HG02973 (cell line): ENCODE measurements around the gene GIPC2.
A peak's percentile ranks its signal among the peaks of the same experiment; 100 is the strongest.

ENCODE experiments used
- ATAC-seq: cut with Tn5 transposase; IDR thresholded peaks from one replicate; pipeline ENCODE4 v1.9.1; 2021; ENCODE audit warnings: moderate library complexity; ENCODE audit not compliant: unreplicated experiment

Gene GIPC2

GRCh38 chr1:78141531-78142231 lies 95.9 kb downstream of the GIPC2 start:
- ATAC-seq = peak; percentile 43

GRCh38 chr1:78142736-78143135 lies 97.0 kb downstream of the GIPC2 start:
- peak; percentile 19 for ATAC-seq

GRCh38 chr1:78143152-78143551 lies 97.4 kb downstream of the GIPC2 start:
- peak; percentile 84 for ATAC-seq

DNA sequence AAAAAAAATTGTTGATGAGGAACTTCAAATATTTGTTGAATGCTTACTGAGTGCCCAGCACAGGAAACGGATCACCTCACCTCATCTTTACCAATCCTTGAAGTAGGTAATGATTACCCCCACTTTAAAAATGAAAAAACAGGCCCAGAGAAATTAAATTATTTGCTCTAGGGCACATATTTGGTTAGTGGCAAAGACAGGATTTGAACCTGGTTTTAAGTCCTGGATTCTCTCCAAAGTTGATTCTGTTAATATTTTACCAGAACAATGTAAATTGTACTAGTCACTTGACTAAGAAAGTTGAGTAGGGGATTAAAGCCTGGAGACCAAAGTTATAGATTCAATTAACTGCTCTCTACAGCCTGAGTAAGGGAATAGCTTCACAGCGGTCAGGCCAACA lies 97.9 kb downstream of the GIPC2 start:
- no peak for ATAC-seq

DNA sequence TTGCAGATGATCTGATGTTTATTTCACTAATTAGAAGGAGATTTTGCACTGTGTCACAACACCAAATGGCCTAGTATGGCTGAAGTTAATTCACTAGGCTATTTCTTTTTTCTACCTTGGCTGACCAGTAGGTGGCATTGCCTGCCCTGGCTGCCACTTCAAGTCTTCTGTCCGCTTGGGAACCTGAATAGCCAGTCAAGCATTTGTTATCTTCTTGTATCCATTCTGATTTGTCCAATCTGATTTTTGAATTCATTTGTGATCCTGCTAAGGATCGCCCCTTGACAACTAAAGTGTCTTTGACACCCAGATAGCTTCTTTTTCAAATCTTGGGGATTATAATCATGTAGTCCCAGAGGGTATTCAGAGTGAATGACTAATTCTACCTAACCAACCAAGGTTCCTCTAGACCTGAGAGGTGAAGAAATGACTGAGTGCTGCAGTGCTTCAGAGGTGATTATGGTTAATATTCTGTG lies 99.4 kb downstream of the GIPC2 start:
- ATAC-seq = peak; percentile 64

GRCh38 chr1:78146205-78146771 lies 100.5 kb downstream of the GIPC2 start:
- ATAC-seq = no peak

DNA sequence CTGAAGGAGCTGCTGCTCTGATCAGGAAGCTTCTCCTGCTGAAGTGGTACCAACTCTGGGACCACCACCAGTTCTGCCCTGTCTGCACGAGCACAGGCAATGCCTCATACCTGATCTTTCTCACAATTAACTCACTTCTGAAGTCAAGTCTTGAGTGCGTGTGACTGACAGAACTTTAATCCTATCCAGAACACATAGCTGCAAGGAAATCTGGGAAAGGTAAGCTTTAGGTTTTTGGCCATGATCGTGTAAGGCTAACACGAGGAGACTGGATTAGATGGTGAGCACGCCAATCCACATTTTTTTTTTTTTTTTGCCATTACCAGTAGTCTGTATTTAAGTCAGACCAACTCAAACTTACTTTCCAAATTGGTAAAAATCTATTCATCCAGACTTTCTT lies 101.3 kb downstream of the GIPC2 start:
- no peak for ATAC-seq

- ATAC-seq = no peak
These were observed 107.4 kb downstream of the GIPC2 start for GRCh38 chr1:78153092-78153736.

- ATAC-seq = no peak
These were observed 109.4 kb downstream of the GIPC2 start for GRCh38 chr1:78155121-78155520.

GRCh38 chr1:78156805-78157521 lies 111.2 kb downstream of the GIPC2 start:
- no peak for ATAC-seq

DNA sequence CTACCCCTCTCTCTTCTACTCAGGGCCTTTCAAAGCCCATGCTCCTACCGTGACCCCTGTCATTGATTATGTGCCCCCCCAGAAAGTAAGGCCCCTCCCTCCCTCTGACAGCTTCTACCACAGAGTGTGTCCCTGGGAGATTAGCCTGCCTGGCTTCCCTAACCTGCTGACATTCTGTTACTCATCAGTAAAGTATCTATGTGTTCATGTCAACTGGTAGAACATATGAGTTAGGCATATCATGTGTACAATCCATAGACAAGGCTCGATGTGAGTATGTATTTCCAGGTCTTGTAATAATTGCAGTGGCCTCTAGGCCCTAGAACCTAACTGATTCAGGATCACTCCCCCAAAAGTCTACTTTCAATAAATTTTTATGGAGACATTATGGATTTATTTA lies 120.0 kb downstream of the GIPC2 start:
- no peak for ATAC-seq

GRCh38 chr1:78168306-78168705 lies 122.5 kb downstream of the GIPC2 start:
- ATAC-seq = no peak

DNA sequence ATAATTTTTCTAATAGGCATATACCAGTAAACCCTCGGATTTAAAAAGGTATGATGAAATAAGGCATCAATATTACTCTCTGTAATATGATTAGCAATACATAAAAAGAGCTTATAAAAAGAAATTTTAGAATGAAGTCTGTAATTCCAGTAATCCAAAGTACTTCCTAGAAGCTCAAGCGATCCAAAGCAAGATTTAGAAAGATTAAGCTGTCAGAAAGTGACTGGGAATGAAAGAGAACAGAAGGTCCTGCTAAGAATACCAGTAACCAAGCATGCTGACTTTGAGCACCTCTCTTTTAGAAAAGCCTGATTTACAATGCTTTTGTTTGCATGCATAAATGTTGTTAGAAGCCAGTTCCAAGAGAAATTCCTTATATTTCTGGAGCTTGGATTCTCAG lies 125.1 kb downstream of the GIPC2 start:
- ATAC-seq = no peak

- no peak for ATAC-seq
These were observed 126.2 kb downstream of the GIPC2 start for GRCh38 chr1:78171736-78172590.

DNA sequence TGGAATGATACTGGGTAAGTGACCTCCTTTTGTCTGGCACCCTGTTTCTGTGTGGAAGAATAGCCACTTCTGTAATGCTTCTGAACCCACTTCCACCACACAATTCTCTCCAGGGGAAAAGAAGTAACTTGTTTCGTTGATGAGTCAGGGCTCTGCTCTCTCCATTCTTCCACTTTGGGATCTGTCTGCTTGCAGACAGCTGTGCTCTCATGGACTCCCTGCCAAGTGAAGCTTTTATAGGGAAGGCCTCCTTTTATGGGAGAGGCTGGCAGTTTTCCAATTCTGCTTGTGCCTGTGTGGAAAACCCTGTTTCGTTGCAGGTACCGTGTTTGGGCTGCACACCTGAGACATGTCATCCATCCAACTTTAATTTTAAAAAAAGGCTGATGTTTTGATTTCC lies 130.7 kb downstream of the GIPC2 start:
- no peak for ATAC-seq

DNA sequence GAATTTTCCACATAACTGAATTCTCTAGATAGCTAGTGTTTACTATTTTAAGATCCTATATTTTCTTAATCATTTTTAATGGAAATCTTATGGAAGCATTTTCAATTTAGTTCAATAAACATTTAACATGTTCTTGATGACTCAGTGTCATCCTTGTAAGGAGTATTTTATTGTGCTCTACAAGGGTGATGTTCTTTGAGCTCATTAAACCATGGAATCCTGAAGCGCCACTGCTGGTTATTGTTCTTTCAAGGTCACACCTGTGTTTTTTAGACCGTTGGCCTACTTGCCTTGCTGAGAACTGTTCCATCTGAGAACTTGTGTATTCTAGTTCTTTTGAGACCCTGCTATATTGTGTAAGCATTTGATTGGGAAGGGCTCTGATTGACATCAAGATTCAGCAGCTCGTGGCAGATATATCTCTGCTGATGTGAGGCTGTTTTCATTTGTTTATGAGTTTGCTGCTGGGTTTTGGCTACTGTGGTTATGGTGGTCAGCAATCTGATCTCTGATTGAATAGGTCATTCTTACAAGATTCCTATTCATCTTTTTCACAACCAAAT lies 132.0 kb downstream of the GIPC2 start:
- ATAC-seq = no peak

DNA sequence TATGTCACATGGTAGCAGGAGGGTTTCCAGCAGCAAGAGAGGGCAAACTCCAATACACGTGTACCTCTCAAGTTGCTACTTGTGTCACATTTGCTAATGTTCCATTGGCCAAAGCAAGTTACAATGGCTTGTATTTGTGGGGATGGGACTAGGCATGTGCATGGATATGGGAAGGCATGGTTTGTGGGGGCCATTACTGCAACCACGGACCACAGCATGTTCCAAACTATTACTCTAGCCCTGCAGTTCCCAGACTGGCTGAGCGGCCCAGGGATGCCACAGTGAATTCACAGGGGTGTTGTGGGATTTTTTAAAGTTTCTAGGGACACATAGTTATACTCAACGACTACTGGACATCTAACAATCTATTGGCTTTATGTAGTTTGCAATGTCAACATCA lies 133.1 kb downstream of the GIPC2 start:
- ATAC-seq = no peak

GRCh38 chr1:78184460-78185072 lies 138.8 kb downstream of the GIPC2 start:
- no peak for ATAC-seq
